GM12878 (cell line): ENCODE results near the gene NFE2L1. TPM values are rescaled to one million over a fixed set of nuclear protein-coding genes. Genes with fewer than 3 reads are reported as not detected.

ENCODE experiments used
- CHD2 ChIP-seq: IDR thresholded peaks from 2 replicates; pipeline ENCODE4 v1.6.1; 2011; ENCODE audit warnings: low read depth, low read length, improper control_type of control experiment, borderline replicate concordance
- CREM ChIP-seq: IDR thresholded peaks from 2 replicates; pipeline ENCODE4 v1.6.1; 2014; ENCODE audit warnings: antibody characterized with exemption, low read depth
- EGR1 ChIP-seq, 2 experiments: IDR thresholded peaks; 1 replicate in 1 of 2; 2 replicates in 1 of 2; pipeline ENCODE4 v1.6.1; 2011 to 2012; ENCODE audit warnings: low read depth in 2 of 2, low read length in 2 of 2, borderline replicate concordance in 1 of 2, mild to moderate bottlenecking in 1 of 2, moderate library complexity in 1 of 2
- EZH2 ChIP-seq: IDR thresholded peaks from 2 replicates; pipeline ENCODE4 v1.6.1; 2012; ENCODE audit warnings: low read depth, mild to moderate bottlenecking, control low read depth, inconsistent platforms, low read length, borderline replicate concordance; ENCODE audit not compliant: control insufficient read depth
- FOS ChIP-seq: IDR thresholded peaks from 3 replicates; pipeline ENCODE4 v1.6.1; 2011; ENCODE audit warnings: borderline replicate concordance; ENCODE audit not compliant: insufficient read length; ENCODE audit errors: extremely low read depth
- GABPA ChIP-seq: IDR thresholded peaks from 2 replicates; pipeline ENCODE4 v1.6.1; 2014; ENCODE audit warnings: antibody characterized with exemption, low read depth, mild to moderate bottlenecking, inconsistent platforms
- HCFC1 ChIP-seq: fragments of 150-350 bp; IDR thresholded peaks from 2 replicates; pipeline ENCODE4 v1.6.1; 2014; ENCODE audit warnings: low read length
- POU2F2 ChIP-seq: IDR thresholded peaks from 3 replicates; pipeline ENCODE4 v1.6.1; 2011; ENCODE audit warnings: low read depth, mild to moderate bottlenecking, low read length, borderline replicate concordance
- RB1 ChIP-seq: fragments of 450-650 bp; formaldehyde crosslinking; IDR thresholded peaks from 2 replicates; pipeline ENCODE4 v1.6.1; 2017; ENCODE audit warnings: mild to moderate bottlenecking, borderline replicate concordance
- ZNF217 ChIP-seq: fragments of 450-650 bp; IDR thresholded peaks from 2 replicates; pipeline ENCODE4 v1.6.1; 2017; ENCODE audit warnings: antibody characterized with exemption, mild to moderate bottlenecking
- ZNF384 ChIP-seq: IDR thresholded peaks from 2 replicates; pipeline ENCODE4 v1.6.1; 2012; ENCODE audit warnings: low read depth, mild to moderate bottlenecking, low read length, improper control_type of control experiment, borderline replicate concordance
- polyA plus RNA-seq, 11 experiments: library from polyadenylated mRNA; depleted of rRNA in 4 of 11; unstranded in 6 of 11; stranded (reverse) in 5 of 11; fragments of >200 nt; fragmentation: Nextera tagmentation in 4 of 11; fragmentation: Illumina TruSeq in 1 of 11; extraction: Ambion mirVana in 4 of 11; extraction: Trizol in 1 of 11; gene quantifications; 1 replicate in 1 of 11; 2 replicates in 10 of 11; pipeline versions ENCODE4 v1.2.1 to v1.2.3, GENCODE V29; 2011 to 2016; ENCODE audit warnings: inconsistent platforms in 2 of 11, missing spikeins in 2 of 11, low read depth in 1 of 11
- total RNA-seq, 4 experiments: library from RNA; depleted of rRNA in 3 of 4; stranded (reverse); fragments of >200 nt in 3 of 4; fragmentation: Illumina TruSeq in 1 of 4; extraction: Trizol in 1 of 4; gene quantifications; 2 replicates each; pipeline versions ENCODE4 v1.2.1 to v1.2.3, GENCODE V29; 2013 to 2021
- TF ChIP-seq, protein P1 (sequence below): fragments of 450-650 bp; IDR thresholded peaks from 2 replicates; pipeline ENCODE4 v1.6.1; 2018; ENCODE audit warnings: borderline replicate concordance, mild to moderate bottlenecking; ENCODE audit not compliant: partially characterized antibody
- TF ChIP-seq, protein P2 (sequence below): fragments of 450-650 bp; IDR thresholded peaks from 2 replicates; pipeline ENCODE4 v1.6.1; 2017; ENCODE audit warnings: antibody characterized with exemption, mild to moderate bottlenecking, moderate library complexity
- TF ChIP-seq, protein P3 (sequence below), 3 experiments: IDR thresholded peaks in 2 of 3; conservative IDR thresholded peaks in 1 of 3; 2 replicates each; pipeline ENCODE4 v1.5.1; 2011; ENCODE audit warnings: low read depth in 3 of 3, low read length in 3 of 3, mild to moderate bottlenecking in 3 of 3, control low read depth in 2 of 3, moderate library complexity in 2 of 3, inconsistent platforms in 1 of 3, mixed read lengths in 1 of 3; ENCODE audit not compliant: control insufficient read depth in 2 of 3, insufficient read depth in 1 of 3; ENCODE audit errors: extremely low read depth in 1 of 3
- TF ChIP-seq, protein P4 (sequence below): IDR thresholded peaks from 2 replicates; pipeline ENCODE4 v1.6.1; 2011; ENCODE audit warnings: mild to moderate bottlenecking, low read depth, low read length, moderate library complexity; ENCODE audit not compliant: insufficient replicate concordance
- TF ChIP-seq, protein P5 (sequence below): fragments of 450-650 bp; IDR thresholded peaks from 2 replicates; pipeline ENCODE4 v1.6.1; 2017; ENCODE audit warnings: mild to moderate bottlenecking, low read depth, inconsistent platforms; ENCODE audit not compliant: poor library complexity, severe bottlenecking

Gene NFE2L1
- total and polyA plus RNA-seq, 10 of the 15 experiments (the other 5 are each of a cell fraction or from before 2014, with no cell fraction given): 3.8 to 104 (median 26.4) TPM

- peak; percentile 87 for TF ChIP-seq GABPA
- TF ChIP-seq, protein P1, sequence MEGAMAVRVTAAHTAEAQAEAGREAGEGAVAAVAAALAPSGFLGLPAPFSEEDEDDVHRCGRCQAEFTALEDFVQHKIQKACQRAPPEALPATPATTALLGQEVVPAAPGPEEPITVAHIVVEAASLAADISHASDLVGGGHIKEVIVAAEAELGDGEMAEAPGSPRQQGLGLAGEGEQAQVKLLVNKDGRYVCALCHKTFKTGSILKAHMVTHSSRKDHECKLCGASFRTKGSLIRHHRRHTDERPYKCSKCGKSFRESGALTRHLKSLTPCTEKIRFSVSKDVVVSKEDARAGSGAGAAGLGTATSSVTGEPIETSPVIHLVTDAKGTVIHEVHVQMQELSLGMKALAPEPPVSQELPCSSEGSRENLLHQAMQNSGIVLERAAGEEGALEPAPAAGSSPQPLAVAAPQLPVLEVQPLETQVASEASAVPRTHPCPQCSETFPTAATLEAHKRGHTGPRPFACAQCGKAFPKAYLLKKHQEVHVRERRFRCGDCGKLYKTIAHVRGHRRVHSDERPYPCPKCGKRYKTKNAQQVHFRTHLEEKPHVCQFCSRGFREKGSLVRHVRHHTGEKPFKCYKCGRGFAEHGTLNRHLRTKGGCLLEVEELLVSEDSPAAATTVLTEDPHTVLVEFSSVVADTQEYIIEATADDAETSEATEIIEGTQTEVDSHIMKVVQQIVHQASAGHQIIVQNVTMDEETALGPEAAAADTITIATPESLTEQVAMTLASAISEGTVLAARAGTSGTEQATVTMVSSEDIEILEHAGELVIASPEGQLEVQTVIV: peak; percentile 37
- TF ChIP-seq ZNF384: no peak
- TF ChIP-seq, protein P2, sequence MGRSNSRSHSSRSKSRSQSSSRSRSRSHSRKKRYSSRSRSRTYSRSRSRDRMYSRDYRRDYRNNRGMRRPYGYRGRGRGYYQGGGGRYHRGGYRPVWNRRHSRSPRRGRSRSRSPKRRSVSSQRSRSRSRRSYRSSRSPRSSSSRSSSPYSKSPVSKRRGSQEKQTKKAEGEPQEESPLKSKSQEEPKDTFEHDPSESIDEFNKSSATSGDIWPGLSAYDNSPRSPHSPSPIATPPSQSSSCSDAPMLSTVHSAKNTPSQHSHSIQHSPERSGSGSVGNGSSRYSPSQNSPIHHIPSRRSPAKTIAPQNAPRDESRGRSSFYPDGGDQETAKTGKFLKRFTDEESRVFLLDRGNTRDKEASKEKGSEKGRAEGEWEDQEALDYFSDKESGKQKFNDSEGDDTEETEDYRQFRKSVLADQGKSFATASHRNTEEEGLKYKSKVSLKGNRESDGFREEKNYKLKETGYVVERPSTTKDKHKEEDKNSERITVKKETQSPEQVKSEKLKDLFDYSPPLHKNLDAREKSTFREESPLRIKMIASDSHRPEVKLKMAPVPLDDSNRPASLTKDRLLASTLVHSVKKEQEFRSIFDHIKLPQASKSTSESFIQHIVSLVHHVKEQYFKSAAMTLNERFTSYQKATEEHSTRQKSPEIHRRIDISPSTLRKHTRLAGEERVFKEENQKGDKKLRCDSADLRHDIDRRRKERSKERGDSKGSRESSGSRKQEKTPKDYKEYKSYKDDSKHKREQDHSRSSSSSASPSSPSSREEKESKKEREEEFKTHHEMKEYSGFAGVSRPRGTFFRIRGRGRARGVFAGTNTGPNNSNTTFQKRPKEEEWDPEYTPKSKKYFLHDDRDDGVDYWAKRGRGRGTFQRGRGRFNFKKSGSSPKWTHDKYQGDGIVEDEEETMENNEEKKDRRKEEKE: no peak
- TF ChIP-seq ZNF217: 0 out of 2 replicates have a peak, but pooled peaks have one; percentile 17
- TF ChIP-seq, protein P3, sequence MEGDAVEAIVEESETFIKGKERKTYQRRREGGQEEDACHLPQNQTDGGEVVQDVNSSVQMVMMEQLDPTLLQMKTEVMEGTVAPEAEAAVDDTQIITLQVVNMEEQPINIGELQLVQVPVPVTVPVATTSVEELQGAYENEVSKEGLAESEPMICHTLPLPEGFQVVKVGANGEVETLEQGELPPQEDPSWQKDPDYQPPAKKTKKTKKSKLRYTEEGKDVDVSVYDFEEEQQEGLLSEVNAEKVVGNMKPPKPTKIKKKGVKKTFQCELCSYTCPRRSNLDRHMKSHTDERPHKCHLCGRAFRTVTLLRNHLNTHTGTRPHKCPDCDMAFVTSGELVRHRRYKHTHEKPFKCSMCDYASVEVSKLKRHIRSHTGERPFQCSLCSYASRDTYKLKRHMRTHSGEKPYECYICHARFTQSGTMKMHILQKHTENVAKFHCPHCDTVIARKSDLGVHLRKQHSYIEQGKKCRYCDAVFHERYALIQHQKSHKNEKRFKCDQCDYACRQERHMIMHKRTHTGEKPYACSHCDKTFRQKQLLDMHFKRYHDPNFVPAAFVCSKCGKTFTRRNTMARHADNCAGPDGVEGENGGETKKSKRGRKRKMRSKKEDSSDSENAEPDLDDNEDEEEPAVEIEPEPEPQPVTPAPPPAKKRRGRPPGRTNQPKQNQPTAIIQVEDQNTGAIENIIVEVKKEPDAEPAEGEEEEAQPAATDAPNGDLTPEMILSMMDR (IDR thresholded peaks at IDR 0.05 in 2 of 3, conservative IDR thresholded peaks at IDR 0.05 in 1 of 3; ENCODE audit: control insufficient read depth in 2 of 3, extremely low read depth in 1 of 3, insufficient read depth in 1 of 3, low read depth in 3 of 3, low read length in 3 of 3): peak in 2 of 3 experiments; percentile 7 to 20; a peak in 1 of 6 replicates
- no peak; the same call in none of the 2 replicates for TF ChIP-seq CREM
- TF ChIP-seq, protein P4, sequence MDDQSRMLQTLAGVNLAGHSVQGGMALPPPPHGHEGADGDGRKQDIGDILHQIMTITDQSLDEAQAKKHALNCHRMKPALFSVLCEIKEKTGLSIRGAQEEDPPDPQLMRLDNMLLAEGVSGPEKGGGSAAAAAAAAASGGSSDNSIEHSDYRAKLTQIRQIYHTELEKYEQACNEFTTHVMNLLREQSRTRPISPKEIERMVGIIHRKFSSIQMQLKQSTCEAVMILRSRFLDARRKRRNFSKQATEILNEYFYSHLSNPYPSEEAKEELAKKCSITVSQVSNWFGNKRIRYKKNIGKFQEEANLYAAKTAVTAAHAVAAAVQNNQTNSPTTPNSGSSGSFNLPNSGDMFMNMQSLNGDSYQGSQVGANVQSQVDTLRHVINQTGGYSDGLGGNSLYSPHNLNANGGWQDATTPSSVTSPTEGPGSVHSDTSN: peak; percentile 79
- TF ChIP-seq, protein P5, sequence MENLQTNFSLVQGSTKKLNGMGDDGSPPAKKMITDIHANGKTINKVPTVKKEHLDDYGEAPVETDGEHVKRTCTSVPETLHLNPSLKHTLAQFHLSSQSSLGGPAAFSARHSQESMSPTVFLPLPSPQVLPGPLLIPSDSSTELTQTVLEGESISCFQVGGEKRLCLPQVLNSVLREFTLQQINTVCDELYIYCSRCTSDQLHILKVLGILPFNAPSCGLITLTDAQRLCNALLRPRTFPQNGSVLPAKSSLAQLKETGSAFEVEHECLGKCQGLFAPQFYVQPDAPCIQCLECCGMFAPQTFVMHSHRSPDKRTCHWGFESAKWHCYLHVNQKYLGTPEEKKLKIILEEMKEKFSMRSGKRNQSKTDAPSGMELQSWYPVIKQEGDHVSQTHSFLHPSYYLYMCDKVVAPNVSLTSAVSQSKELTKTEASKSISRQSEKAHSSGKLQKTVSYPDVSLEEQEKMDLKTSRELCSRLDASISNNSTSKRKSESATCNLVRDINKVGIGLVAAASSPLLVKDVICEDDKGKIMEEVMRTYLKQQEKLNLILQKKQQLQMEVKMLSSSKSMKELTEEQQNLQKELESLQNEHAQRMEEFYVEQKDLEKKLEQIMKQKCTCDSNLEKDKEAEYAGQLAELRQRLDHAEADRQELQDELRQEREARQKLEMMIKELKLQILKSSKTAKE: peak; percentile 32
- no peak for TF ChIP-seq EZH2
- TF ChIP-seq HCFC1: peak; percentile 46
- TF ChIP-seq EGR1 (IDR thresholded peaks at IDR 0.05; ENCODE audit: borderline replicate concordance in 1 of 2, low read depth in 2 of 2, low read length in 2 of 2): peak in 1 of 2 experiments; percentile 94; a peak in 2 of 3 replicates
- peak; percentile 64; the same call in 1 of the 2 replicates for TF ChIP-seq RB1
- peak; percentile 18; the same call in 1 of the 3 replicates for TF ChIP-seq POU2F2
- peak; percentile 41; the same call in 1 of the 2 replicates for TF ChIP-seq CHD2
- peak; percentile 35 for TF ChIP-seq FOS
Measured at GRCh38 chr17:48107137-48108055, 59.2 kb downstream of the NFE2L1 start, which contains the start of gene SNX11 (continued).
